PFSK-1 (cell line): Measurements from ENCODE around the gene SCO2.

Source experiments
- POLR2AphosphoS5 ChIP-seq: IDR thresholded peaks from 2 replicates; pipeline ENCODE4 v1.6.1; 2012; ENCODE audit warnings: low read depth, mild to moderate bottlenecking, control low read depth, low read length, moderate library complexity
- SIN3A ChIP-seq: IDR thresholded peaks from 2 replicates; pipeline ENCODE4 v1.6.1; 2012; ENCODE audit warnings: mild to moderate bottlenecking, low read length, moderate library complexity, borderline replicate concordance; ENCODE audit not compliant: insufficient read depth
- TAF1 ChIP-seq: IDR thresholded peaks from 2 replicates; pipeline ENCODE4 v1.6.1; 2012; ENCODE audit warnings: low read length, control low read depth, borderline replicate concordance; ENCODE audit not compliant: insufficient read depth
- TF ChIP-seq, protein P1 (sequence below), 2 experiments: IDR thresholded peaks; 2 replicates each; pipeline versions ENCODE4 v1.6.1 to v1.8.0; 2011 to 2012; ENCODE audit warnings: low read depth in 2 of 2, low read length in 2 of 2, control low read depth in 1 of 2, inconsistent platforms in 1 of 2, mild to moderate bottlenecking in 1 of 2, moderate library complexity in 1 of 2; ENCODE audit not compliant: insufficient read depth in 1 of 2

DNA sequence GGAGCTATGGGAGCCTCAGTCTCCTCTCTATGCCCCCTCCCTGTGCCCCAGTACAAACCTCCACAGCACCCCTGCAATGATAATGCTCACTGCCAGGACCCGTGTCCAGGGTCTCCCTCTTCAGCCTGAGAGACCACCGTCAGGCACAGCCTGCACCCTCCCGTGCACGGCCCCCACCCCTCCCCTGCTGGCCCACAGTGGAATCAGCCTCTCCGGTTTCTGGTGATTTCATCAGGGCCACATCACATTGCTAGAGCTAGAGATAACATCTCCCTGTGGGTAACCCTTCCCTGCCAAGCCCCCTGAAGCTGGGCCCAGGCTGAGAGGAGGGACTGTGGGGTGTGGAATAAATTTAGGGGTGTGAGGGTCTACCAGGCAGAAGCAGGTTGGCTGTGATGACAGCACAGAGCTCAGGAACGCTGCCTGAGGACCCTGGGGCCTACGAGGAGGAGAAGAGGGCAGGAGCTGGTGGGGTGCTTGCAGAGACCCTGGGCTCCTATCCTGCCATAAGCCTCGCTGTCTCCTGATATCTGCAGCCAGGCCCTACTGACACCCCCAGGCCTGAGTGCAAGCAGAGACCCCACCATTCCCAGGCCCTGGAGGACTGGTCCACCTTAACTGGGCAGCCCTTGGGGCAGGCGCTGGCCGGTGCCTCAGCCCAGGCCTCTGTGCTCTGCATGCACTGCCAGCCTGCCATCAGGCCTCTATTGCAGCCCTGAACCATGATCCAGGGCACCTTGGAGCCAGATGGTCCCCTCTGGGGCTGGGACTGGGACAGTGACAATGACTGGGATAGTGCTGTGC is 20.3 kb upstream of the SCO2 start, which contains the start of gene KLHDC7B:
- TF ChIP-seq POLR2AphosphoS5 (no peak), TAF1 (no peak), SIN3A (no peak)
- TF ChIP-seq, protein P1, sequence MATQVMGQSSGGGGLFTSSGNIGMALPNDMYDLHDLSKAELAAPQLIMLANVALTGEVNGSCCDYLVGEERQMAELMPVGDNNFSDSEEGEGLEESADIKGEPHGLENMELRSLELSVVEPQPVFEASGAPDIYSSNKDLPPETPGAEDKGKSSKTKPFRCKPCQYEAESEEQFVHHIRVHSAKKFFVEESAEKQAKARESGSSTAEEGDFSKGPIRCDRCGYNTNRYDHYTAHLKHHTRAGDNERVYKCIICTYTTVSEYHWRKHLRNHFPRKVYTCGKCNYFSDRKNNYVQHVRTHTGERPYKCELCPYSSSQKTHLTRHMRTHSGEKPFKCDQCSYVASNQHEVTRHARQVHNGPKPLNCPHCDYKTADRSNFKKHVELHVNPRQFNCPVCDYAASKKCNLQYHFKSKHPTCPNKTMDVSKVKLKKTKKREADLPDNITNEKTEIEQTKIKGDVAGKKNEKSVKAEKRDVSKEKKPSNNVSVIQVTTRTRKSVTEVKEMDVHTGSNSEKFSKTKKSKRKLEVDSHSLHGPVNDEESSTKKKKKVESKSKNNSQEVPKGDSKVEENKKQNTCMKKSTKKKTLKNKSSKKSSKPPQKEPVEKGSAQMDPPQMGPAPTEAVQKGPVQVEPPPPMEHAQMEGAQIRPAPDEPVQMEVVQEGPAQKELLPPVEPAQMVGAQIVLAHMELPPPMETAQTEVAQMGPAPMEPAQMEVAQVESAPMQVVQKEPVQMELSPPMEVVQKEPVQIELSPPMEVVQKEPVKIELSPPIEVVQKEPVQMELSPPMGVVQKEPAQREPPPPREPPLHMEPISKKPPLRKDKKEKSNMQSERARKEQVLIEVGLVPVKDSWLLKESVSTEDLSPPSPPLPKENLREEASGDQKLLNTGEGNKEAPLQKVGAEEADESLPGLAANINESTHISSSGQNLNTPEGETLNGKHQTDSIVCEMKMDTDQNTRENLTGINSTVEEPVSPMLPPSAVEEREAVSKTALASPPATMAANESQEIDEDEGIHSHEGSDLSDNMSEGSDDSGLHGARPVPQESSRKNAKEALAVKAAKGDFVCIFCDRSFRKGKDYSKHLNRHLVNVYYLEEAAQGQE (IDR thresholded peaks at IDR 0.05; ENCODE audit: insufficient read depth in 1 of 2, low read depth in 2 of 2, low read length in 2 of 2): no peak
